HG02642 (cell line): Measurements from ENCODE around the gene CDCA4.

Experiments used
- ATAC-seq: cut with Tn5 transposase; IDR thresholded peaks from one replicate; pipeline ENCODE4 v1.9.1; 2021; ENCODE audit warnings: mild to moderate bottlenecking; ENCODE audit not compliant: unreplicated experiment, poor library complexity

The CDCA4 gene

DNA sequence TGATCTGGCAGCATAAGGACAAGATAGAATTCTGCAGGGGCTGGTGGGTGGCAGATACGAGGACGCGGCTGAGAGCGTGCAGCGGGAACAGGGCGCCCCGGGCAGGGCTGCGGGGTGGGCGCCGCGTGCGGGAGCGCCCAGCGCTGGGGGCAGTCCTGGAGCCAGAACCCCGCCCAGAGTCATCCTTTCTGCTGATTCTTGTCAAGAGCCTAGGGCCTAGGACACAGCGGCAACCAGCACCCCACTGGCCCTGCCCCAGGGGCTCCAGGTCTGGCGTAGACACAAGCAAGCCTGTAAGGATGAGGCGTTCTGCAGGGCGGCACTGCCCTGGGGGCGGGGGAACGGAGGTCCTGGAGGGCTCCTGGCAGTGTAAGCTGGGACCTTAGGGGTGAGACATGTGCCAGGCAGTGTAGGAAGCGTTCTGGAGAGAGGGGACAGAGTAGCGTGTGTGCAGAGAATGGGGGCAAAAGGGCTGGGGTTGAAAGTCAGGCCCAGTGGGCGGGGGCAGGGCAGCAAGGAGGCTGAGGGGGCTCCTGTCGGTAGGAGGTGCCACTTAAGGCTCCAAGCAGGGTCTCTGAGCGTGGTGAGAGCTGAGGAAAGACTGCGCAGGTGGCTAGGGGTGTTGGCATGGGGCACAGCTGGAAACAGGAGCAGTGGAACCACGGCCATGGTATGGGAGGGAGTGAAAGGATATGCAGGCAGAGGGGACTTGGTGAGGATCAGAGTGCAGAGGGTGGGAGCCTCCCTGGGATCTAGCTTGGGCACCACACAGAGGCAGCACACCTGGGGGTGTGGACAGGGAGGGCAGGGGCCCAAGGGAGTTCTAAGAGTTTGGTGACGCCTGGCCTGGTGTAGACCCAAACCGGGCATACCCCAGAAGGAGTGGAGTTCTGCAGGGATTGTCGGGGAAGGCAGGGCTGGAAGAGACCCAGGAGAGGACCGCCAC, 41.9 kb downstream of the CDCA4 start:
- ATAC-seq, result no peak

- no peak for ATAC-seq
Measured at GRCh38 chr14:104977681-104978653, 42.9 kb downstream of the CDCA4 start, which contains the start of gene AHNAK2. Gene AHNAK2 (minus strand): TSS chr14:104978374. CDS start chr14:104978237, 137 bp downstream.

- no peak for ATAC-seq
Measured at GRCh38 chr14:104977008-104977680, 43.7 kb downstream of the CDCA4 start.

DNA sequence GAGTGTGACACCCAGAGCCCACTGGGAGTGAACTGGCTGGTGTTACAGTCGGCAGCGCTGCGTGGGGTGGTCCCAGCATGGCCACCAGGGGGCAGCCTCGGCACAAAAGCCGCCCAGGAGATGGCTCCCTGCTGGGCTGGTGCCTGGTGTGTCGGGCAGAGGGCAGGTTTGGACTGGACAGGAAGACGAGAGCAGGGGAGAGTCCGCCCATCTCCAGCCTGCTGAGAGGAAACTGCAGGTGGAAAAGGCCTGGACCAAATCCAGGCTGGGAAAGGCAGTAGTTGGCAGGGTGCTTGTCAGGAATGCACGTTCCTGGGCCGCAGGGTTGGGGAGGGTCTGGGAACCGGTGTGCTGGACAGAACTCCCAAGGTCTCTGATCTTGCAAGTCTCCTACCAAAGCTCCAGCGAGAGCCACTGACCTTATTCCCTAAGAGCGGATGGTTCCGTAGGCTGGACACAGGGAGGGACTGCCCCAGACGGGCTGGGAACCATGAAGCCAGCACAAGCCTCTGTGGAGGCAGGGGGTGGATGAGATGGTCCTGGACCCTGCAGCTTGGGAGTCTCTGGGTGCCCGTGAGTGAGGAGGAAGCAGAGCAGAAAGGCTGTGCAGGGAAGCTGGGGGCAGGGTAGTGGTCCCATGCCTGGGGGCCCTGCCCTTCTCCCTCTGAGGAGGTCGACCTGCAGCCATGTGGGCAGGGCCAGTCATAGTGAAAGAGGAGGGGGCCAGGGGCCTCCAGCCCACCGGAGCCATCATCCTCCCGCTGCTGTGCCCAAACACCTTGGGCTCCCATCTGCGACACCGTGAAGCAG, 44.5 kb downstream of the CDCA4 start:
- ATAC-seq, result peak; percentile 50

DNA sequence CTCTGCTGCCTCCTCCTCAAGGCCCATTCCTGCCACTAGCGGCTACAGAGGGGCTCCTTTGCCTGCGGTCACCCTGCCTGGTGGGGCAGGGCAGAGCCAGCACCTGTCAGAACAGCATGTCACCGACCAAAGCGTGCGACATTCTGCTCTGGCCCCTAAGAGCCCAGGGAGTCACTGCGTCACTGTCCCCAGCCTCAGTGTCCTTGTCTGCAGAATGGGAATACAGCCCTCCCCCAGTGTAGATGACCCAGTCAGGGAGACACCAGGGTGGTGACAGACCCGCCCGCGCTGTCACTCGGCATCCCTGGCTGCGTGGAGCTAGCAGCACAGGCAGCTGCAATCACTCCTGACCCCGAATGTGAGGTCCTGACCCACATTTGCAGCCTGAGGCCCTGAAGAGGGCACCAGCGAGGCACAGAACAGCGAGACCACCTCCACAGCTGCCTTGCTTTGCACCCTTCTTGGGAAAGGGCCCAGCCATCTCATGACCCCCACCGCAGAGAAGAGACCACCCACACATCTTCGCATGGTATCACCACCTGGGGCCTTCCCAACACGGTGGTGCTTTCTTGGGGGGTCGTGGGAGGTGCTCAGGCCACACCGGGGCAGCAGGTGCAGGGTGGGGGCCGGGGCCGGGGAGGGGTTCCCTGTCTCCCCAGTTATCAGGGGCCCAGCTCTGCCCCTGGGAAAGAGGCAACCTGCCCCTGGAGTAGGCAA, 45.2 kb downstream of the CDCA4 start:
- ATAC-seq, result no peak

DNA sequence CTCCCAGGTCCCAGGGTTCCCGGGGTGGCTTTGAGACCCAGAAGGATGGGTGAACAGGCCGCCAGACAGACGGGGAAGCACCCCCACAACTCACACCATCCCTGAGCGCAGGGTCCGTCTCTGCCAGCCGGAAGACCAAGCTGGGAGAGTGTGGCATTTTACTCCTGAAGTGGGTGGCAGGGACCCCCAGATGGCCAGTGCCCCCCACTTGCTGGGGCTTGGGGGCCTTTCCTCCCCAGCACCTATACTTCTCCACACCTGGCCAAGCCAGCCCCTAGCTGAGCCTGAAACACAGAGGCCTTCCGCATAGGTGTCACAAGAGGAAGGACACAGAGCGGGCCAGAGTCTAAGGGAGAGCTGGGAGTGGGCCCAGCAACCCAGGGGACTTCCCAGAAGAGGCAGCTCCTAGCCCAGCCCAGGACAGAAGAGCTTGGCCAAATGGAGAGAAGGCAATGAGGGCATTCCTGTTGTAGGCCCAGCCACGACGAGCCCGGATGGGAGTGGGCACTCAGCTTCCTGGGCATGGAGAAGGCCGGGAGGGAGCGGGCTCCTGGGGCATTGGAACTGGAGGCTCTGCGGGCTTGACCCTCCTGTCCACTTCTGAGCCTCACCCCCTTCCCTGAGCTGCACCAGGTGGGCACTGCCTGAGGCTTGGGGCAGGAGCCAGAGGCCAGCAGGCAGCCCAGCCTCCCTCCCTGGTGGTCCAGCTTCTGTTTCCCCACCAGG, 46.1 kb downstream of the CDCA4 start:
- ATAC-seq, result no peak

DNA sequence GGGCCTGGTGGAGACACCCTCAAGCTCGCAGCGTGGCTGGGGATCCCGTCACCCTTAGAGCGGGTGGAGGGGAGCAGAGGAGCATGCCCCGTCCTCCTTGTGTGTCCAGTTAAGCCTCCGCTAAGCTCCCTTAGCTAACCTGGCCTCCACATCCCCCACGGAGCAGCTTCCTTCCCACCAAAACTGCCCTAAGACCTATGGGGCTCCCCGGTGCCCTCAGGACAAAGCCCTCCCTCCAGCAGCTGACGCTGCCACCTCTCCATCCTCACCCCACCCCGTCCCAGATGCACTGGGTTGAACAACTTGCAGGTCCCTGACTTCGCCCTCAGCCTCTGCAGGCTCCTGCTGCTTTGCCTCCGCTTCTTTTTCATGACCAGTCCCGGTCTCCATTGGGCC, 46.7 kb downstream of the CDCA4 start:
- no peak for ATAC-seq

DNA sequence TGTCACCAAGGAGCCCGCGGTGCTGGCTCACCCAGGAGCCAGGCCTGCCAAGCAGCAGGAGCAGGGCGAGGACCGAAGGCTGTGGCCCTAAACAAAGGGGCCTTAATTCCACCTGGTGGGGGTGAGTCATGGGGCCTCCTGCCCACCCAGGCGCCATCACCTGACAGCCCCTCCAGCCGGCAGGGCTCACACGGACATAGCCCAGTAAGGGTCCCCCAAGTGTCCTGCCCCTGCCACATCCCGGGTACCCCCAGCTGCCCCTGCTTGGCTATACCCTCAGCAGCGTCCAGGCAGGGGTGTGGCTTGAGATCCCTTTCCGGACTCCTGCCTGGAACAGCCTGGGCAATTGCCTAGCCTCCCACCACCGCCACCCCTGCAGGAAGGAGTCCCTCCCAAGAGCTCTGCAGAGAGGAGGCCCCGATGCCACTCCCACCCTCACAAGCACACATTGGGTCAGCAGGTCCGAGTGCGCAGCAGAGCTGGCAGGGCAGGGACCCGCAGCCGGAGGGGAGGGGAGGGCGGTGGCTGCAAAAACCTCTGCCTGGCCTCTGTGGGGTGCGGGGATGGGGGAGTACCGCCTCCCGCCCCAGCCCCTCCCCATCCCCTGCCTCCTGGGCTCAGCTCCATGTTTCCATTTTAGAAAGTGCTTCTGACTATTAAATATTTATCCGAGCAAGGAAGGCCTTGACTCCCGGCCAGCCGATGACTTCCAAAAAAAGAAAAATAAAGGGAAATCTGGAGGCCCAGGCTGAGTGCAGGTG, 47.3 kb downstream of the CDCA4 start:
- ATAC-seq, result no peak

DNA sequence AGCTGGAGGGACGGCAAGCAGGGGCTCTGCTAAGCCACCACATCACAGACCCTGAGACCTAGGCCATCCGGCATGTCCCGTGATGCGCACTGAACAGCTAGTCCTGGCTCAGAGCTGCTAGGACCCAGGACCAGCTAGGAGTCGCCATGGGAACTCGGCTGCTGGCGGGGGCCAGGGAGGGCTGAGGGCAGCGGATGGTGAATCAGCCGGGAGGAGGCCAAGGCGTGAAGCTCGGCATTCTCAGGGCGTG, 47.8 kb downstream of the CDCA4 start:
- no peak for ATAC-seq

DNA sequence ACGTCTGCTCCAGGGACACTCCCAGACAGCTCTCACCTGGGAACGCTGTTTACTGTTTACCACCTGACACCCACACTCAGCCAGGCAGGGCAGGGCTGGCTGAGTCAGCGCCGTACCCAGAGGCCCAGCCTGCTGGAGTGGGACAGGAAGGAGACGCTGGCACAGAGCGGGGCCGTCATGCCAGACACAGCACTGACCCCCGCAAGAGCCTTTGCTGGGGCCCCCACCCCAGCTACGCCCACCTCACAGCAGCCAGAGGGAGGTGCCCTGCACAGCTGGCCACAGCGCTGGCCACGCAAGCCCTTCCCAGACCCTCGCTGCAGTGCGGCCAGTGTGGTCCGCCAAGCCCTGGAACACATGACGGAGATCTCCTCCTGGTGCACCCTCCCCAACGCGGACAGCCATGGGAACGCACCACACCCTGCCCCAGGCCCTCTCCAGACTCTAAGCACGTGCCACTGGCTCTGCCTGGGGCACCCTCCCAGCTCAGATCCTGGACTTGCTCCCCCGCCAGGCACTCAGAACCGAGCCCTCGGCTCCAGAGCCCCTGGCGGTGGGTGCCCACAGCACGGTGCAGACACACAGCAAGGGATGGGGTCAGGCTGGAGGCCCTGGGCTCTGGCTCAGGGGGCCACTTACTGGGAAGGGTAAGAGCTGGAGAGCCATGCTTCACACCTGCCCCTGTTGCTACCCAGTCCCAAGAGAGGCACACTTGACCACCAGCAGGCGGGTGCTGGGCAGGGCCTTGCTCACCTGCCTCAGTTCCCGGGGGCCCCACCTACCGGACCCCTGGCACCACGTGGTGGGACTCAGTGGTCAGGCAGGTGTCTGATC, 48.4 kb downstream of the CDCA4 start:
- no peak for ATAC-seq

GRCh38 chr14:104971447-104972240, 49.2 kb downstream of the CDCA4 start:
- ATAC-seq, result no peak

- ATAC-seq, result no peak
Measured at GRCh38 chr14:104970231-104971068, 50.4 kb downstream of the CDCA4 start.

DNA sequence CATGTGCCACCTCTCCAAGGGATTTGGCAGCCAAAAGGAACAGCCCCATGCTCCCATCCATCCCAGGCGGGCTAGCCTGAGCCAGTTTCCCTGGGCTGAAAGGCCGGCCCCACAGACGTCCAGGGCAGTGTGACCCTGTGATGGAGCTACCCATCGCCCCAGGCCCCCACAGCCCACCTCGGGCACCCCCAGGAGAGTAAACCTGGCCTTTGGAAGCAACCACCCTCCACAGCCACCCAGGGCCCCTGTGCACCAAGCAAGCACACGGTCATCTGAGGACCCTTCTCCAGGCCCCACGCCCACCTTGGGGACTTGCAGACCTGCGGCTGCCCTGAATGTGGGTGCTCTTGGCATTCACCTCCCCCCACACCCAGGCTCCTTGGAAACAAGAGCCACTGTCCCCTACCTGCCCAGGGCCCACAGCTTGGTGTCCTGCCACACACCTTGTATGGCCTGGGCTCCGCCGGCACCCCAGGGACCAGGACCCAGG, 51.1 kb downstream of the CDCA4 start:
- no peak for ATAC-seq

GRCh38 chr14:104968541-104969401, 52.1 kb downstream of the CDCA4 start:
- no peak for ATAC-seq
